CD14-positive monocyte (primary cell): Measurements from ENCODE around the gene PTK7. TPM values are rescaled to one million over a fixed set of nuclear protein-coding genes. Genes with fewer than 3 reads are reported as not detected.

ENCODE experiments used
- DNase-seq, 3 donors: peaks; one replicate each; pipeline ENCODE4 v3.0.0-alpha.2; 2011 to 2022
- H2AFZ ChIP-seq: 2 replicates; pipeline ENCODE4 v1.6.0; 2012; ENCODE audit warnings: mild to moderate bottlenecking, low read depth, low read length, inconsistent platforms; ENCODE audit not compliant: insufficient read depth, poor library complexity, severe bottlenecking
- H3K27ac ChIP-seq, 2 donors: 1 replicate in 1 of 2; 2 replicates in 1 of 2; pipeline ENCODE4 v1.5.1; 2012 to 2013; ENCODE audit warnings: low read length in 2 of 2, control low read depth in 1 of 2, inconsistent platforms in 1 of 2, low read depth in 1 of 2, mild to moderate bottlenecking in 1 of 2
- H3K27me3 ChIP-seq, 2 donors: one replicate each; pipeline versions ENCODE4 v1.6.0 to v1.6.1; 2011 to 2013; ENCODE audit warnings: low read length in 2 of 2; ENCODE audit not compliant: control insufficient read depth in 2 of 2, insufficient read depth in 2 of 2
- H3K36me3 ChIP-seq, 2 donors: replicated peaks in 1 of 2; 1 replicate in 1 of 2; 2 replicates in 1 of 2; pipeline versions ENCODE4 v1.5.1 to v1.6.1; 2012 to 2013; ENCODE audit warnings: low read length in 2 of 2, control low read depth in 1 of 2, inconsistent platforms in 1 of 2, mild to moderate bottlenecking in 1 of 2; ENCODE audit not compliant: insufficient read depth in 2 of 2, control insufficient read depth in 1 of 2
- H3K4me1 ChIP-seq, 2 donors: 1 replicate in 1 of 2; 2 replicates in 1 of 2; pipeline versions ENCODE4 v1.5.1 to v1.6.1; 2012 to 2013; ENCODE audit warnings: low read length in 2 of 2, control low read depth in 1 of 2, inconsistent platforms in 1 of 2, mild to moderate bottlenecking in 1 of 2, moderate library complexity in 1 of 2; ENCODE audit not compliant: insufficient read depth in 2 of 2, control insufficient read depth in 1 of 2
- H3K4me2 ChIP-seq: replicated peaks from 2 replicates; pipeline ENCODE3; 2012; ENCODE audit warnings: low read length, moderate library complexity, mild to moderate bottlenecking; ENCODE audit not compliant: poor library complexity, severe bottlenecking; ENCODE audit errors: extremely low read depth
- H3K4me3 ChIP-seq, 3 experiments: fragments of 200-600 bp in 1 of 3; sonication (generic) in 1 of 3; replicated peaks in 1 of 3; 1 replicate in 2 of 3; 2 replicates in 1 of 3; pipeline ENCODE4 v1.5.1; 2011 to 2013; ENCODE audit warnings: low read length in 3 of 3, mild to moderate bottlenecking in 3 of 3, control low read depth in 2 of 3, low read depth in 2 of 3, inconsistent platforms in 1 of 3, moderate library complexity in 1 of 3
- H3K79me2 ChIP-seq: 2 replicates; pipeline ENCODE4 v1.6.0; 2012; ENCODE audit warnings: mild to moderate bottlenecking, control low read depth, inconsistent platforms, low read length, moderate library complexity; ENCODE audit not compliant: insufficient read depth
- H3K9ac ChIP-seq: 2 replicates; pipeline ENCODE4 v1.6.0; 2017; ENCODE audit warnings: low read length, mild to moderate bottlenecking; ENCODE audit not compliant: insufficient read depth, poor library complexity, severe bottlenecking
- H3K9me3 ChIP-seq, 2 donors: replicated peaks in 1 of 2; 1 replicate in 1 of 2; 2 replicates in 1 of 2; pipeline versions ENCODE4 v1.5.1 to v1.6.1; 2012 to 2013; ENCODE audit warnings: low read length in 2 of 2, control low read depth in 1 of 2; ENCODE audit not compliant: control insufficient read depth in 1 of 2, insufficient read depth in 1 of 2
- H4K20me1 ChIP-seq: 2 replicates; pipeline ENCODE4 v1.6.0; 2012; ENCODE audit warnings: mild to moderate bottlenecking, low read length, control low read depth, moderate library complexity; ENCODE audit not compliant: insufficient read depth
- H3K27ac Mint-ChIP-seq, 7 donors: one replicate each; pipeline ENCODE4 v1.8.0; 2020; ENCODE audit warnings: mild to moderate bottlenecking in 7 of 7, mixed read lengths in 7 of 7, moderate library complexity in 6 of 7, inconsistent platforms in 2 of 7
- H3K27me3 Mint-ChIP-seq, 3 donors: one replicate each; pipeline ENCODE4 v1.8.0; 2021 to 2022; ENCODE audit warnings: low read depth in 3 of 3, mild to moderate bottlenecking in 3 of 3, mixed read lengths in 3 of 3, moderate library complexity in 3 of 3, inconsistent platforms in 1 of 3
- H3K36me3 Mint-ChIP-seq, 2 donors: one replicate each; pipeline ENCODE4 v1.8.0; 2020; ENCODE audit warnings: mixed read lengths in 2 of 2, inconsistent platforms in 1 of 2, mild to moderate bottlenecking in 1 of 2
- H3K4me1 Mint-ChIP-seq: one replicate; pipeline ENCODE4 v1.8.0; 2020; ENCODE audit warnings: mild to moderate bottlenecking, mixed read lengths
- H3K4me3 Mint-ChIP-seq, 2 donors: one replicate each; pipeline ENCODE4 v1.8.0; 2020; ENCODE audit warnings: mild to moderate bottlenecking in 2 of 2, mixed read lengths in 2 of 2, moderate library complexity in 1 of 2
- H3K9me3 Mint-ChIP-seq, 7 donors: one replicate each; pipeline ENCODE4 v1.8.0; 2020 to 2022; ENCODE audit warnings: mixed read lengths in 7 of 7, mild to moderate bottlenecking in 6 of 7, moderate library complexity in 6 of 7, inconsistent platforms in 2 of 7
- CTCF ChIP-seq: fragments of 200-600 bp; IDR thresholded peaks from one replicate; pipeline ENCODE4 v1.8.0; 2022; ENCODE audit warnings: antibody characterized with exemption, mild to moderate bottlenecking
- WGBS: methylation state at CpG from one replicate; pipeline ENCODE4 v1.1.5; 2013; ENCODE audit warnings: missing lambda C conversion rate; ENCODE audit not compliant: insufficient coverage; 5-methylcytosine and 5-hydroxymethylcytosine counted together
- intact Hi-C, 2 donors: fragments of 100-400 bp; cut with micrococcal nuclease; formaldehyde crosslinking; loops; one replicate each; pipeline versions ENCODE4 v1.15.0 to v1.15.1; 2023
- polyA plus RNA-seq, 3 donors: library from polyadenylated mRNA; depleted of rRNA in 1 of 3; unstranded in 2 of 3; stranded (reverse) in 1 of 3; fragments of 300-500 nt in 2 of 3; fragments of >200 nt in 1 of 3; fragmentation: Illumina TruSeq in 2 of 3; gene quantifications; 1 replicate in 2 of 3; 2 replicates in 1 of 3; pipeline ENCODE4 v1.2.3, GENCODE V29; 2012 to 2021

The PTK7 gene
- polyA plus RNA-seq, 3 donors: 0.19 TPM; not detected in 2

GRCh38 chr6:43141644-43142043 lies 65.5 kb downstream of the PTK7 start:
- no peak overlapping the region for H3K4me3 Mint-ChIP-seq
- no peak overlapping the region for H3K27ac Mint-ChIP-seq
- TF ChIP-seq CTCF: no peak
- H3K36me3 Mint-ChIP-seq: no peaks in the 10 kb centered on the region
- 98% methylated on average over 16 of the region's 16 CpGs for WGBS
- H3K4me2 ChIP-seq: no peak overlapping the region
- peaks cover 0 to 4% (median 0%) of the 10 kb centered on the region in 3 donors for H3K27me3 Mint-ChIP-seq
- no peaks in the 10 kb centered on the region for H3K9me3 ChIP-seq
- DNase-seq: no peak
- H3K4me3 ChIP-seq: no peak overlapping the region
- no peaks in the 10 kb centered on the region for H3K27me3 ChIP-seq
- no peak overlapping the region for H3K9ac ChIP-seq
- H3K36me3 ChIP-seq: no peaks in the 10 kb centered on the region
- intact Hi-C loops: loop anchor here (2.0 to 5.0 kb wide), 3 partner anchors 134 to 241 kb away; no protein-coding TSS in a partner anchor
- peaks cover 7% of the 10 kb centered on the region in 2 donors for H3K4me1 ChIP-seq
- H3K9me3 Mint-ChIP-seq: no peaks in the 10 kb centered on the region
- H3K27ac ChIP-seq: no peak overlapping the region
- no peaks in the 10 kb centered on the region for H4K20me1 ChIP-seq
- H2AFZ ChIP-seq: no peak overlapping the region
- H3K4me1 Mint-ChIP-seq: peaks cover 7% of the 10 kb centered on the region
- no peaks in the 10 kb centered on the region for H3K79me2 ChIP-seq

GRCh38 chr6:43142101-43142500 lies 66.0 kb downstream of the PTK7 start:
- H3K36me3 Mint-ChIP-seq: no peaks in the 10 kb centered on the region
- TF ChIP-seq CTCF: no peak
- 78% methylated on average over 10 of the region's 14 CpGs for WGBS
- Histone ChIP-seq H3K4me1 (peaks cover 7% of the 10 kb centered on the region in 2 donors), H3K4me2 (no peak overlapping the region), H3K4me3 (no peak overlapping the region), H3K27me3 (no peaks in the 10 kb centered on the region), H2AFZ (peak overlapping the region; percentile 83), H3K27ac (no peak overlapping the region), H3K79me2 (no peaks in the 10 kb centered on the region), H3K9me3 (no peaks in the 10 kb centered on the region), H4K20me1 (no peaks in the 10 kb centered on the region), H3K36me3 (no peaks in the 10 kb centered on the region), H3K9ac (no peak overlapping the region)
- peaks cover 0 to 6% (median 0%) of the 10 kb centered on the region in 3 donors for H3K27me3 Mint-ChIP-seq
- peaks cover 7% of the 10 kb centered on the region for H3K4me1 Mint-ChIP-seq
- intact Hi-C loops: loop anchor here (2.0 to 5.0 kb wide), 3 partner anchors 135 to 241 kb away; no protein-coding TSS in a partner anchor
- H3K27ac Mint-ChIP-seq: no peak overlapping the region
- no peak overlapping the region for H3K4me3 Mint-ChIP-seq
- DNase-seq: no peak
- no peaks in the 10 kb centered on the region for H3K9me3 Mint-ChIP-seq
